Gastrocnemius medialis (tissue), 4 donors: ENCODE data around the gene ARHGEF17.

Experiments
- POLR2A ChIP-seq, 2 donors: fragments of 450-650 bp; IDR thresholded peaks; one replicate each; pipeline ENCODE4 v1.6.1; 2017; ENCODE audit warnings: antibody characterized with exemption in 2 of 2, mild to moderate bottlenecking in 2 of 2, moderate library complexity in 2 of 2
- TF ChIP-seq, protein P1 (sequence below), 5 experiments: fragments of 450-650 bp in 3 of 5; fragments of 200-600 bp in 2 of 5; sonication (generic) in 2 of 5; IDR thresholded peaks in 4 of 5; conservative IDR thresholded peaks in 1 of 5; 1 replicate in 4 of 5; 2 replicates in 1 of 5; pipeline ENCODE4 v1.5.1; 2016 to 2019; ENCODE audit warnings: antibody characterized with exemption in 5 of 5, mild to moderate bottlenecking in 3 of 5, moderate library complexity in 3 of 5

DNA sequence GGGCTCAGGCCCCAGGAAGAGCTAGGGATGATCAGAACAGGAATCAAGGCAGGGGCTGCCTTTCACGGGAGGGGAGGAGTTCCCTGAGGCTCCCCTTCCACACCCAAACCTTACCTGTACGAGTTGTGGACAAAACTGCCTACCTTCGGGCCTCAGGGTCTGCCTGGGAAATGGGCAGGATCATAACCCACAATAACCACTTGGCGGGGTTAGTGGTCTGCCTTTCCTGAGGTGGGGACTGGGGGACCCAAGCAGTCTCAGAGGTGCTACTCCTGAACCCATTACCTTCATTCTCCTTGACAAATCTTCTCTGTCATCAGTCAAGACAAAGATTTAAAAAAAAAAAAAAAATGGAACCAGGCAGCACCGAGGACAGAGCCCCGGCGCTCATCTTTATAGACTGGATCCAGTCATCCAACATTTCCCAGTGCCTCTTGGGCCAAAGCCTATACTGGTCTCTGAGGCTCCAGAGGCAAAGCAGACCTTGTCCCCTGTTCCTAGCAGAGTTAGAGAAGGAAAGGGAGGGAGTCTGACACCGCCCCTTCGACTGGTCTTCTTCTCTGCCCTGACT is 21.8 kb upstream of the ARHGEF17 start:
- TF ChIP-seq POLR2A (IDR thresholded peaks at IDR 0.05) = no peak
- TF ChIP-seq, protein P1, sequence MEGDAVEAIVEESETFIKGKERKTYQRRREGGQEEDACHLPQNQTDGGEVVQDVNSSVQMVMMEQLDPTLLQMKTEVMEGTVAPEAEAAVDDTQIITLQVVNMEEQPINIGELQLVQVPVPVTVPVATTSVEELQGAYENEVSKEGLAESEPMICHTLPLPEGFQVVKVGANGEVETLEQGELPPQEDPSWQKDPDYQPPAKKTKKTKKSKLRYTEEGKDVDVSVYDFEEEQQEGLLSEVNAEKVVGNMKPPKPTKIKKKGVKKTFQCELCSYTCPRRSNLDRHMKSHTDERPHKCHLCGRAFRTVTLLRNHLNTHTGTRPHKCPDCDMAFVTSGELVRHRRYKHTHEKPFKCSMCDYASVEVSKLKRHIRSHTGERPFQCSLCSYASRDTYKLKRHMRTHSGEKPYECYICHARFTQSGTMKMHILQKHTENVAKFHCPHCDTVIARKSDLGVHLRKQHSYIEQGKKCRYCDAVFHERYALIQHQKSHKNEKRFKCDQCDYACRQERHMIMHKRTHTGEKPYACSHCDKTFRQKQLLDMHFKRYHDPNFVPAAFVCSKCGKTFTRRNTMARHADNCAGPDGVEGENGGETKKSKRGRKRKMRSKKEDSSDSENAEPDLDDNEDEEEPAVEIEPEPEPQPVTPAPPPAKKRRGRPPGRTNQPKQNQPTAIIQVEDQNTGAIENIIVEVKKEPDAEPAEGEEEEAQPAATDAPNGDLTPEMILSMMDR (IDR thresholded peaks at IDR 0.05 in 4 of 5, conservative IDR thresholded peaks at IDR 0.05 in 1 of 5) = no peak
